Left forelimb (tissue), 1 donor: ENCODE measurements around the gene HOXC12.

ENCODE experiments used
- DNase-seq: peaks from one replicate; pipeline ENCODE4 v3.0.0-alpha.2; 2018; ENCODE audit warnings: low spot score

Gene HOXC12, protein sequence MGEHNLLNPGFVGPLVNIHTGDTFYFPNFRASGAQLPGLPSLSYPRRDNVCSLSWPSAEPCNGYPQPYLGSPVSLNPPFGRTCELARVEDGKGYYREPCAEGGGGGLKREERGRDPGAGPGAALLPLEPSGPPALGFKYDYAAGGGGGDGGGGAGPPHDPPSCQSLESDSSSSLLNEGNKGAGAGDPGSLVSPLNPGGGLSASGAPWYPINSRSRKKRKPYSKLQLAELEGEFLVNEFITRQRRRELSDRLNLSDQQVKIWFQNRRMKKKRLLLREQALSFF

DNA sequence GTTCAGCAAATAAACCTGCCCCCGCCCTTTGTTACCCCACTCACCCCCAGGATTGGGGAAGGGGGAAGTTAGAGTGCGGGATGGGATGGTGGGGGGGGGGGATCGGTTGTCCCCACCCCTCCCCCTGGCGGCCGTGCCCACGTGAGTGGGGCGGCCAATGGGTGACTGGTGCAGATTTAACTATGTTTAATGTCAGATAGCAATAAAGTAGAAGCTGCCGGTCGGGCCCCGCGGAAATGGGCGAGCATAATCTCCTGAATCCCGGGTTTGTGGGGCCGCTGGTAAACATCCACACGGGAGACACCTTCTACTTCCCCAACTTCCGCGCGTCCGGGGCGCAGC is at the start of gene HOXC12:
TSS of gene HOXC12 (plus strand) at position 210 of the 342 bp plus-strand sequence. CDS start at position 237, 27 bp downstream.
- no peak for DNase-seq

DNA sequence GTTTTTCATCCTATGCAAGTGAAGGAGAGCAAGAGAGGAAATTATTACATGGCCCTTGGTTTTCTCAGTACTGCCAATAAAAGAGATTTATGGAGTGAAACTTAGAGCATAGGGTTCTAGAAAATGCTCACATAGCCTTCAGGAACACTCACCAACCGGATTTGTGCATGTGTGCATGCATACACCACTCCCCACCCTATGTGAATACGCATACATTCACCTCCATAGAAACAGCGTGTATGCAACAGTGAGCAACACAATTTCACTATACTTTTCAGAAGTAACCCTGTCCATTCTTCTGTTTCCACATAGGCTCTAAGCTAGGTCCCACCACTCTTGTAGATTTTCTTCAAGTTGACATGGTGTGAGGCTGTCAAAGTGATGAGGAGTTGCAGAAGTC is 47.6 kb upstream of the HOXC12 start:
- DNase-seq = no peak

DNA sequence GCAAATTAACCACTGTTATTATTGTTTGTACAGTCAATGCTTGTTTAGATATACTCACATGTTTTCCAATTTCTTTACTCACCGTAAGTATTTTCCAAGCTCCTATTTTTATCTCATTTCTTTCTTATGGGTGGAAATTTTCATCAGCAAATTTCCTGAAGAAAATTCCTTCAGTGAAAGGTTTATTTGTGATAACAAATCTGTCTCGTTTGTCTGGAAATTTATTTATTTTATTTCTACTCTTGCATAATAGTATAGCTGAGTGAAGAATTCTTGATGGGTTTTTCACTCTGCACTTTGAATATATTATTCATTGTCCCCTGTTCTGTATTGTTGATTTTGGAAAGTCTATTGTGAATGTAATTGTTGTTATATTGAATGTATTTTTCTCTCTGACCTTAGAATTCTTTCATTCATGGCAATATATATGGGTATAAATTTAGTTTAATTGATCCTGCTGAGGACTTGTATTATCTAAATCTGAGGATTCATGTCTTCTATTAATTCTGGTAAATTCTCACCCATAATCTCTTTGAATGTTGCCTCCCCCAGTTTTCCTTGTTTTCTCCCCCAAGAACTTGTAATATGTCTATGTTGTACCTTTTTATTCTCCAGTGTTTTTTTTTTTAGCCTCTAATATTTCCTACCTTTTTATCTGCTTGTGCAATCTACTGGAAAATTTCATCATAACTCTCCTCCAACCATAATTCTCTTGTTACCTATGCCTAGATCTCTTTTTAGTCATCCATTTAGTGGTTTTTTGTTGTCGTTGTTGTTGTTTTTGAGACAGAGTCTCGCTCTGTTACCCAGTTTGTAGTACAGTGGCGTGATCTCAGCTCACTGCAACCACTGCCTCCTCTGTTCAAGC is 37.7 kb upstream of the HOXC12 start:
- no peak for DNase-seq

DNA sequence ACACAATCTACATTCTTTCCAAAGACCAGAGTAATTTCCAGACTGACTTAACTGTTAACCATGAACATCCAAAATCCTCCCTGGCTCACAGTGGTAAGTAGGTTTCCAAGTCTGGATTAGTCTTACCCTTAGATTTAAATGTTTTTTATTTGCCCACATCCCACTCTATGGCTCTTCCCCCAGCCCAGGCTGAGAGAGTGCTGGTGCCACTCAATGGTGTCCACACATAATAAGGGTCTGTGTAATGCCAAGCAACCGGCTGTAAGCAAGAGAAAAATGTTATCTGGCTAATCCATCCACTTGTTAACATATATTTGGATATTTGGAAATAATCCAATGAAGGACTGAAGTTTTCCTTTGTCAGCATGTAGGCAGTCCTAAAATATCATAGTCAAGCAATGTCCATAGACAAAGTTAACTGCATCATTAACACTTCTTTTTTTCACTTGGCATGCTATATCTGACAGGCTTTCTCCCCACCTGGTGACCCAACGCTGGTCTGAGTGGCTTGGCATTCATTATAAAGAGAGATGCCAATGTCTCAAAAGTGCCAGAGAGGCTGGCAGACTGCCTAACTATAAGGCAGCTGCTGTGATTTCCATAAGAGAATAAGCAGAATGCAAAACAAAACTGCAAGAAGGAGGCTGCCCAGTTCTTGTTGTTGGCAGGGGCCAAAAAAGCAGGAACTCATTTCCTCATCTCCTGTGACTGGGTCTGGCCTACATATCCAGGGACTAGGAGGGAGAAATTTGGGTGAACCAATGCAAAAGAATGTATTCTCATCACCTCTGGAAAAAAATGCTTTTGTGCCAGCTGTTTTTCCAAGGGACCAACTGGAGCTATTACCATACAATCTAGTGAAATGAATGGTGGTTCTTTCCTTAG is 29.9 kb upstream of the HOXC12 start:
- DNase-seq = no peak

DNA sequence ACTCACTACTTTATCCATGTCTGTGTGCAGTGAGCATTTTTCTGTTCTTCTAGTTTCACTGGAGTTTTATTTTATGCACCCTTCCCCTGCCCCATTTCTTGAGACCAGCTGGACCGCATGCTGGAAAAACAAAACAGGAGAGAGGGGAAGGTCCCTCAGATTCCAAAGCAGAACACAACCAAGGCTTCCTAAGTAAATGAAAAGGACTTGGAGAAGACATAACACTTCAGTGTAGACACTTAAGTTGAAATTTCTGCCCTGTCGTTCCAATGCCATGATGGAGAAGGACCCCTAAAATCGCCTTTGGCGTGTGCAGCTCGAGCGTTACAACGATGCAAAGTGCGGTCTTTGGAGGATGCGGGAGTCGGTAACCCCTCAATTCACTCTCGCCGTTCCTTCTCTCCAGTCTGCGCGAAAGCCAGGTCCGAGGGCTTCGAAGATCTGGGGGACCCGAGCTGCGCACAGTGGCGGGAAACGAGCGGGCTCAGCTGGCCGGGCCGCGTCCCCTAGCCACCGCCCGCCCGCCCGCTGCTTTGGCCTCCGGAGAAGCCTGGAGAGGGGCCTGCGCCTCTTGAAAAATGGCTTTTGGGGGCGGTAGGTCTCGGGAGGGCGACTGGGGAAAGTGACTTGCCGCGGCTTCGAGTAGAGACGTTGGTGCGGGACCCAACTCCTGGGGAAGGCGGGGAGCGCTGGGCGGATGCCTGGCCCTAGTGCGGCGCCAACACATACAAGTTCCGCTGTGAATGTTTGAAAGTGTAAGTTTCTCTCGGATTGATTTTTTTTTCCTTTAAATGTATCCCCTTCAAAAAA is 27.3 kb upstream of the HOXC12 start:
- DNase-seq = no peak

DNA sequence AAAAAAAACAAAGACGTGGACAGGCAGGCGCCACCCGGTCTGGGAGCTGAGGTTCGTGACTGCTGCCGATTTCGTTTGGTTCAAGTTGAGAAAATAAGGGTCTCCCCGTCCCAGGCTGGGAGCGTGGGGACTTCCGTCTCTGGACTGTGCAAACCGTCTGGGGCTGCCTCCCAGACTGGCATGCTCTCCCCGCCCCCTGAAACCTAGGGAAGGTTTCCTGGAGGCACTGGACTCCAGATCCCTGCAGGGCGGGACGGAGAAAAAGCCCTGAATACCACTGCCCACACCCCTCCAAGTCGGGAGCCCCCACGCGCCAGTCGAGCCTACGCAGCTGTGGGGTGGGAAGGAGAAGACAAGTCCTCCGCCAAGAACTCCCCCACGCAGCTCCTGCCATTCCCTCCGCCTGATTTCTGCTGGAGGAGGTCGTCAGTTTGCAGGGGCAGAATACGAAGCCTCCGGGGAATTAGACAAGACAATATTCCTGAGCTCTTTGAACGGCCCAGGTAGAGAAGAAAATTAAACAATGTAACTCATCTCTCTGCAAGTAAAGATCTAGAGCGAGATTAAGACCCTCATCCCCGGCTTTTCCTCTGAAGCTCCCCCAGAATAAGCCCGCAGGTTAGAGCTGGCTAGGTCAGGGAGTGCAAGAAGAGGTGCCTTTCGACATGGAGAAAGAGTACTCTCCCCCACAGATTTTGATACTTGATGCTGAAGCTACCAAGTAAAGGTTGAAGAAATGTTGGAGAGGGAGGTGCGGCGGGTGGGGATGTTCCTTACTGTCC is 26.5 kb upstream of the HOXC12 start:
- no peak for DNase-seq

DNA sequence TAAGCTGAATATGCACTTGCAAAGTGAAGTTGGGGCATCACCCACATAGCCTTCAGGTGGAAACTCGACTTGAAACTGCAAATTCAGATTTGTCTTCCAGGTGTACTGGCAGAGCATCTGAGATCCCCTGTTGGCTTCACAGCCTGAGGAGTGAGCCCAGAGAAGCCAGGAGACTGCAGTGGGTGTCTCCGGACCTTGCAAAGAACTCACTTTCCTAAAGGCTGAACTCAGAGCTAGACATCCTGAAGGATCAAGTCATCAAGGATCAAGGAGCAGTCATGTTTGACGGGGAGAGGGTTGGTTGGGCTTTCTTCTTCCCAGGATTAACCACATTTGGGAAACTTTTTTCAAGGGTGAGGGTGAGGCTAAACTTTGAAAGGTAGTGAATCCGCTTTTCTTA is 25.2 kb upstream of the HOXC12 start:
- DNase-seq = no peak

DNA sequence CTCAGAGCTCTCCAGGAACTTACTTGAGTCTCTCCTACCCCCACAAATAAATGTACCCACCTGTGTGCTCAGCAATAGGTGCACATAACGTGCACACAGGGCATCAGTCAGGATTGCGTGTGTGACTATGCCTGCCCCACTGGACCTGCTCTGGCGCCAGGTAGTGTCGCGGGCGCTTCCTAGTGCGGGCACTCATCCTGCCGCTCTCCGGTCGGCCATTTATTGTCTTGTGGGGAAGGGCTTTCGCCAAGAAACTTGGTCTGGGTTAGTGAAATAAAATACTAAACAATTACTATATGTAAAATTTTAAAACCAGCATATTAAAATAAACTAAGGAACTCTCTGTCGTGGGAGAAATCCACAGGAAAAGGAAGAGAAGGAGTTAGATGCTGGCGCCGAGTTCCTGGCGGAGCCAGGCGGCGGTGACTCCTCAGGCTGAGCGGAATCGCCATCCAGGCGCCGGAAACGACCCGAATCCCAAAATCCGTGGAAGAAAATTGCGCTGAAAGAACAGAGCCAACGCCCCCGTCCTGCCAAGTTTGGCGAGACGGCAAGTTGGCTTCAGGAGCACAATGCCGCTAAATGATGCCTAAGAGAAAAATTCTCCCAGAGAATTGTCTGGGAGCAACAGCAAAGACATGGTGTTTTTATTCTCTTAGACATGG is 24.0 kb upstream of the HOXC12 start:
- no peak for DNase-seq

DNA sequence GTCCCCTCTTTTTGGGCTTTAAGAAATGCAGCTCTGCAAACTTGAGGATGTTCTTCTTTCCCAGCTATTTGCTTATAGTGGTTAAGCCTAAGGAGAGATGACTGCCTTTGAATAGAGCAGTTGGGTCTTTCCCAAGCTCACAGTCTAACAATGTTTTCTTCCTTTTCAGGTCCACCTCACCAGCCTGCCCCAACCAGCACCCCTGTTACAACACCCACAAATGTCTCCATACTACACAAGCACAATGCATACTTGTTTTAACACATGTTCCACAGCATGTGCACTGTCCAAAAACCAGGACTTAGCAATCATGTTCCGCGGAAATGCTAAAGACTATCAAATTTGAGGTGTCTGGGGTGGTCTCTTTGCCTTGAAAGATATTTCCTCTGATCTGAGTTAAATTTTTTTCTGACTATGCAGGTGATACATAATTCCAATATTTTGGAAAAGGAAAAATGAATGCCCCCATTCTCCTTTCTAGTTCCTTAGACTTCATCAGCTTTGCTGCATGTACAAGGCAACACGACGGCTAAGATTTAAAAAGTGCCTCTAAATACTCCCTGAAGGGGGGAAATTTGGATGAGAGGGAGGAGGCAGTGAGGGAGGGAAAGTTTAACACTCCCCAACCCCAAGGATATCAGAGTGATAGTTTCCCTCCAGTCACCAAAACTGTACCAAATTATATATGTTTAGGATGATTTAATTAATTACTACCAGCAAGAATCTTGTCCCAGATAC is 22.7 kb upstream of the HOXC12 start:
- no peak for DNase-seq

DNA sequence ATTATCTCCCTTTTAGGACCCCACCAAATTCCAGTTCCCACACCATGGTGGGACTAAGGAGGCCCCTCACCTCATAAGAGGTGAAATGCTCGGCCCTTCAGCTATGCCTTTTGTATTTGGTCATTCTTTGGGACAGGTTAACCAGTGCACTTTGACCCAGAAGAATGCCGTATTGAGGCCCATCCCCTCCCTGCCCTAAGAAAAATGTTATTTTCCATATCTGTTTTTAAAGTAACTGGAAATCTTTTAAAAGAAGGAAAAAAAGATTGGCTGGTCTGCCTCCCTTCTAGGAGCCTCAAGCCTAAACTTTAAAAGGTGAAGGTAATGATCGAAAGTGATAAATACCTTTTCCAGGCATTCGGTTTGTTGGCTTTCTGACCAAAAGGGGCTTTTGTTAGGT is 21.8 kb upstream of the HOXC12 start:
- no peak for DNase-seq

DNA sequence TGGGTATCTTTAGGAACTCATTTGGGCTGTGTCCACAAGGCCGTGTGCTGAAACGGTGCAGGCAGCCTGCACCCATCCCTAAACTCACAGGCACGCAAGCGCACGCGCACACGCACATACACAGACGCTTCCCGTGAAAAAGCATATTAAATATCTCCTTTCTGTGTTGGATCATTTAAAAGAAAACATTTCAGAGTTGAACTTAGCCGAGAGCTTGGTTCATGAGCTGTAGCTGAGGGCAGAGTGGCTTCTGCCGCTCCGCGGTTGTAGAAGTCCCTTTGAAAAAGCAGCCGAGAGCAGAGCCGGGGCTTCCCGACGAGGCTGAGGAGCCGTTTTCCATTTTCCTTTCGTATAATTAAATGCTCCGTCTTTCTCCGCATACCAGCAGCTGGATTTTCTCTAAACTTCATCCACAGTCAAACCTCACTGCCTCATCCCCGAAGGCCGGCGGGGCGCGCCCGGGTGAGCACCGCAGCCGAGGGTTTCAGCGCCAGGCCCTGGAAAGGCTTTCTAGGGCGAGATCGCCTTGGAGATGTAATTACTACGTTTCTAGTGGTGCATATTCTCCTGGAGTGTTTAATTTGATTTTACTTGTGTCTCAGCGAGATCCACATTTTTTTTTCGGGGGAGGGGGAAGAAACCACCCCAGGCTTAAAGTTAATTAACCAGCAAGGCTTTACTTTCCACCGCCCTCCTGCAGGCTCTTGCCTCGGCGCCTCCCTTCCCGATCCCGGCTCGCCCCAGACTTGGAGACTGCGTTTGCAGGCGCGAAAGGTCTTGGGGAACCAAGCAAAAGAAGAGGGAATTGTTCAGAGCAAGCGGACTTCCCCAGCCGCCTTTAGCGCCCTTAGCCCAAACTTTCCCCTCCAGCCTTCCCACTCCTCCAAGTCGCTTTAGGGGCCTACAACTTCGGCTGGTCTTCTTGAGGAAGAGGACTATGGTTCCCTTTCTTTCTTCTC is 19.0 kb upstream of the HOXC12 start:
- no peak for DNase-seq

DNA sequence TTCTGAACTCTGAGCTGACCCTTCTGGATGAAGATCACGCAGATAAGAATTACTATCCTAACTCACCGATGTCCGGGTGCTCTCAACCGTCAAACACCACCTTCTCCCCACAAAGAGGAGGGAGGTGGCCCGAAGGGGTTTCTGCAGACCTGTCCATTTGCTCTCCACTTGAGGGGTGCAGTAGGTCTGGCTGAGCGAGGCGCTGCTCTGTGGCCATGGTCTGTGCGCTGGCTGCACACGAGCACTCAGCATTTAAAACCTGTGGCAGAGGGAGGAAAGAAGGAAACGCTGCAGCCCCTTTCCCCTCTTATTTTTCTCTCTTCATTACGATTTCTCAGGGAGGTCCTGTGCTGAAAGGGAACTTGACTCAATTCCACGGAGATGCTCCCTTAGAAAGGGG is 17.6 kb upstream of the HOXC12 start:
- DNase-seq = no peak

DNA sequence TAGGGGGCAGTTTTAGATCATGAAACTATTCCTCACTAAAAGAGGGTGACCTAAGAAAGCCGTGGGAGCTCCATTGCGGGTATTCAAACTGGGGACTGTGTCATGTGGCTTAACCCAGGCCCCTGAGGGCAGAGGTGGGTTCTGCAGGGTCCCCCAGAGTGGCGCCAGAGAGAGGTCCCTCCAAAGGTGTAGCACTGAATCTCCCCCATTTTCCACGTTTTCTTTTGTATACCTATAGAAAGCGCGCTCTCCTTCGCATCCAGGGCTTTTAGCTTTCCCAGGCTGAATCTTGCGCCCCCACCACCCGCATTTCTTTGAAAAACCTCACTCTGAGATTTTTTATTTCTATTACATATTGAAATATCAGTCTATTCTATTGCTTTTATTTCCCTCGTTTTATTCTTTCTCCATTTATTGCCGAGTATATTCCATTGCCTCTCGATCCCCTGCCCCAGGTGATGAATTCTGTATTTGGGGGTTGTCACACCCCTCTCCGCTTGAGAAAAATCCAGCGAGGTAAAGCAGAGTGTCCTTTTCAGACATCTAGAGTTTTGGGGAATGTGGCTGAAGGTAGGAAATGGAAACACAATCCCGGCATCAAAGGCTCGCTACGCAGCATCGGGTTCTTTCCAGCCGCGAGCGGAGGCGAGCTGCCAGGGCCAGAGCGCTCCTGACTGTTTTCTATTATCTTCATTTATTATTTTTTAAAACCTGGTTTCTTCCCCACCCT is 16.9 kb upstream of the HOXC12 start:
- DNase-seq = no peak

DNA sequence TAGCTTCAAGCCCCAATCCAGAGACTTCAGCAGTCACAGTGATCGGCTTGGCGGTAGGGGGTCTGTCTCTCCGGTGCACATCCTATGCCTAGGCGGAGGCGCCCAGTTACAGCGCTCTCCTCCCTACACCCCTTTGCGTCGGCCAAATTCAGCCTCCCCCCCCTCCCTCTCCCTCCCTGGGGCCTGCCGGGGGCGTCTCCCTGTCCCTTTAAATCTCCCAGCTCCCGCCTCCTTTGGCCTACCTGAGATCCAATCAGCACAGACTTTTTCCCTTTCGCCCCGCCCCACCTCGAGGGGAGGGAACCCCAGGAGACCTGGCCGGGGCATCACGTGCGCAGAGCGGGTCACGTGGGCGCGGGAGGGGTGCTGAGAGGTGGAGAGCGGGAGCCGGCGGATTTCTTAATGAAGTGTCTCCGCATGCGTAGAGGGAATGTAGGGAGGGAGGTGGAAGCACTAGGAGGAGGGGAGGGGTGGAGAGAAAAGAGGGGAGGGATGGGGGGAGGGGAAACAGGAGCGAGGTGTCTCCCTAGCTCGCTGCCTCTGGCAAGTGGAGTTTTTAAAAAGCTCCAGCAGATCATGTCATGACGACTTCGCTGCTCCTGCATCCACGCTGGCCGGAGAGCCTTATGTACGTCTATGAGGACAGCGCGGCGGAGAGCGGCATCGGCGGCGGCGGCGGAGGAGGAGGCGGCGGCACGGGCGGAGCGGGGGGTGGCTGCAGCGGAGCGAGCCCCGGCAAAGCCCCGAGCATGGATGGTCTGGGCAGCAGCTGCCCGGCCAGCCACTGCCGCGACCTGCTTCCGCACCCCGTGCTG is 16.2 kb upstream of the HOXC12 start, which contains the start of gene HOXC13:
TSS of gene HOXC13 (plus strand) at position 506 of the 815 bp plus-strand sequence. CDS start at position 582, 76 bp downstream.
- no peak for DNase-seq

DNA sequence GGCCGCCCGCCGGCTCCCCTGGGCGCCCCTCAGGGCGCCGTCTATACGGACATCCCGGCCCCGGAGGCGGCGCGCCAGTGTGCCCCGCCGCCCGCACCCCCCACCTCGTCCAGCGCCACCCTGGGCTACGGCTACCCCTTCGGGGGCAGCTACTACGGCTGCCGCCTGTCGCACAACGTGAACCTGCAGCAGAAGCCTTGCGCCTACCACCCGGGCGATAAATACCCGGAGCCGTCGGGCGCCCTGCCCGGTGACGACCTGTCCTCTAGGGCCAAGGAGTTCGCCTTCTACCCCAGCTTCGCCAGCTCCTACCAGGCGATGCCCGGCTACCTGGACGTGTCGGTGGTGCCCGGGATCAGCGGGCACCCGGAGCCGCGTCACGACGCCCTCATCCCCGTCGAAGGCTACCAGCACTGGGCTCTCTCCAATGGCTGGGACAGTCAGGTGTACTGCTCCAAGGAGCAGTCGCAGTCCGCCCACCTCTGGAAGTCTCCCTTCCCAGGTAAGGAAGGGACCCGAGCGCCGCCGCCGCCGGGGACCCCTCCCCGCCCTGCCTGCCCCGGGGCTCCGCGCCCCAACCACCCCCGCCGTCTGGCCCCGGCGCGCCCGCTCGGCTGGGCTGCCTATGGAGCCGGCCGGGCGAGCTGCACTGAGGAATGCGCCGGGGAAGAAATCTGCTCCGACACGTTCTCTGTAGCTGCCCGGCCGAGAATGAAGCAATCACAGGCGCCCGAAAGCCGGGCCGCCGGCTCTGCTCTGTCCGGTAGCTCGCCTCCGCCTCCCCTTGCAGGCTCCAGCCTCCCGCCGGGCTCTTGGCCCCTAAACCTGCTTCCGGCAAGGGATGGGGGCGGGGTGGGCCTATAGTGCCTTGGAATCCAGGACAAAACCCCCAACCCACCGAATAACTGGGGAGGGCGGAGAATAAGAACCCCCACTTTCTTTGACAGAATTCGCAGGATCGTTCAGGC is 15.3 kb upstream of the HOXC12 start:
- DNase-seq = peak; percentile 64
